Glomerular endothelial cell (primary cell): Measurements from ENCODE around the gene IL6R. TPM values are rescaled to one million over a fixed set of nuclear protein-coding genes. Genes with fewer than 3 reads are reported as not detected.
"Not testable (repeated sequence)": the region's sequence is repeated elsewhere in the genome, so short reads cannot be mapped to it uniquely, and the experiment has no call there.

ENCODE experiments used
- DNase-seq: peaks from one replicate; pipeline ENCODE4 v3.0.0-alpha.2; 2011; ENCODE audit warnings: low read depth, low spot score; ENCODE audit errors: extremely low read depth
- total RNA-seq: library from RNA; depleted of rRNA; stranded (reverse); fragments of >200 nt; gene quantifications from 2 replicates; pipeline ENCODE4 v1.2.3, GENCODE V29; 2015

IL6R gene
- total RNA-seq, 1 donor from 2014 or later: 16.0 TPM

DNA sequence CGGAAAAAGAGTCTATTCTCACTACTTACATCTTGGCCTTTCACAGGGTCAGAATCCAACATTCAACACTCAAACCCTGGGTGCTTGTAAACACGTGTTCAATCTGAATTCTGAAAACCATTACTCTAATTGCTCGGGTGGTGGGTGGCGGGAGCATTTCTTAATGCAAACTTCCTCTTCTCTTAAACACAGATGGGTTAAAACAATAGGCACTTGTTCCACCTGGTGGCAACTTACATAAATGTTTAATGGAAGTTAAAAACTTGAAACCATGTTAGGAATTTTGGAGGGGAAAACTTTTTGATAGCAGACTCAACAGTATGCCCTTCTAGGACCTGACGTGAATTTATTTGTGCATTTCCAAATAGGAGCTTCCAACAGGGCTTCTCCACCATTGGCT lies 73.5 kb downstream of the IL6R start:
- DNase-seq: no peak

DNA sequence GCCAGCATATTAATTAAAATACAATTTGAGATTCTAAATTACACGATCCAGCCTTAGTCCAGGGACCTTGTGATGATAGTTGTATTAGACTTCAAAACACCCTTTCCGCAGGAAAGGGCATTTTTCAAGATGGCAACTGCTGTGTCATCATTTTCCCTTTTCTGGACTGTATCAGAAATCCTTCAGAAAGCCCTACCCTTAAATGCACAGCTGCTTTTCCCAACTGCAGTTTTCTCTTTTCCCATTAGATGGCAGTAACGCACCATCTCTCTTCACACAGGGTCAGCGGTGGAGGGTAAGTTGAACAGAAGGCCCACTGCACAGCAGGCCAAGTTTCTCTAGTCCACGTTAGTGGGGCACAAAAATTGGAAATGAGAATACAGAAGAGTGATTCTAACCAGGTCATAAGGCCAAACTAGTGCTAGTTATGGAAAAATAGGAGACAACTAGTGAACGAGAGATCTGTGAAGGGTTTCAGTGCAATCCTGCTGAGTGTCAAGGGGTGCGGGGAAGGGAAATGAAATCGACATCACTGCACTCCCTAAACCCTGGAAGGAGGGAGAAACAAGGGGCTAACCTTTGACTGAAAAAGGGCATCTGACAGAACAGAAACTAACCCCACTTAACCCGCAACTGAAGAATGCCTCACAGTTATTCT lies 74.8 kb downstream of the IL6R start:
- no peak for DNase-seq

DNA sequence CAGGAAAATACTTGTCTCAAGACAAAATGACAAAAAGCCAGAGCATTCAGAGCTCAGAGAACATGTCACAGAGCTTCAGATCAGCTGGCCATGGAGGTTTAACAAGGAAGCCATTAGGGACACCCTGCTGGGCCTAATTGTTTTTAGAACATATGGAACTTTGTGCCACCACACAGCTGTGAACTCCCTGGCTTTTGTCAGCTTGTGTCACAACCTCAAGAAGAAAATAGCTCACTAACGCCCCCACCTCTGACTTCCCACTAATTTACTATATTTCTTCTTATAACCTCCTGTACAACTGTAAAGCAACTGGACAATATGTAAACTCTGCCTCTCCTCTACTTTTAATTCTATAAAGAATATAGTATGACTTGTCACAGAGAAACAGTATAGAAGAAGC lies 75.9 kb downstream of the IL6R start:
- no peak for DNase-seq

DNA sequence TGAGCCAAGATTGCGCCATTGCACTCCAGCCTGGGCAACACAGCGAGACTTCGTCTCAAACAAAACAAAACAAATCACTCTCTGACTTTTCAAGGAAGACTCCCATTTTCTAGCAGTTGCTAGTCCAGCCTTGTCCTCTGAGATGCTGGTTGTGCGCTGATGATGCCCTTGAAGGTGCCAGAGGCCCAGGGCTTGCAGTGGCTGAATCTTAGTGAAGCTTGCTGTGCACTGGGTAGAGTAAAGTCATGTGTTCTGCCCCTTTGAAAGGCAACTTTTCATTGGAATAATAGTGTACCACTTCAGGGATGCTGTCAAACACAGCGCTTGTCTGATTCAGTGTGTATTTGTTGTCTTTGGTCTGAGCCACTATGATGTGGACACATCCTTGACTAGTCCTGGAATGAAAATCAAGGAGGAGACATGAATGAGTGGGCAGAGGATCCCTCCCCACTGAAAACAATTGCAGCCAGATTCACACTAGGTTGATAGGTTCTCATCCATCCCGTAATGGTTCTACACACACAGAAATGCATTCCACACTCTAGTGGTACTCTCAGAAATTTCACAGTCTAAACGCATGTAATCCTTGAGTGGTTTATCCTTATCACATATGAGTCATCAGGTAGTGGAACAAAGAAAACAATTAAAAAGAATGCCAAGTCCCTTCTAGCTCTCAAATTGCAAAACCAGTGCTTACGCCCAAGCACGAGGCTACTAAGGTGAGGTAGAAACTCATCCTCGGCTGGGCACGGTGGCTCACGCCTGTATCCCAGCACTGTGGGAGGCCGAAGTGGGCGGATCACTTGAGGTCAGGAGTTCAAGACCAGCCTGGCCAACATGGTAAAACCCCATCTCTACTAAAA lies 79.0 kb downstream of the IL6R start:
- no peak for DNase-seq

DNA sequence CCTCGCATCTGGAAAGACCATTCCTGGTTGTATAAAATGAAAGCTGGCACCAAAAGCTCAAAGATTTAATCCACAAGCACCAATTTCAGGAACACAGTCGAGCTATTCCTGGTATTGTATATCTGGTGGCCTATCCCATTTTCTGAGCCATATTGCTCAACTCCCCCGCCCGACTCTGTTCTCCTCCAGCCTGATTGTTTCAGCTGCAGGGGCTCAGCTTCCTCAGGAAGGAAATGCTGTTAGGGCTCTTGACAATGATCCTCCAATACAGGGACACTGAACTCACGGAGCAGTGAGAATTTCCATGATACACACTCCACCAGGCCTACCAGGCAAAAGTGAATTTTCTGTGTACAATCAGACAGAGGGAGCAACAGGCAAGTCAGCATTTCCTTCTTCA lies 80.0 kb downstream of the IL6R start:
- peak; percentile 96 for DNase-seq

DNA sequence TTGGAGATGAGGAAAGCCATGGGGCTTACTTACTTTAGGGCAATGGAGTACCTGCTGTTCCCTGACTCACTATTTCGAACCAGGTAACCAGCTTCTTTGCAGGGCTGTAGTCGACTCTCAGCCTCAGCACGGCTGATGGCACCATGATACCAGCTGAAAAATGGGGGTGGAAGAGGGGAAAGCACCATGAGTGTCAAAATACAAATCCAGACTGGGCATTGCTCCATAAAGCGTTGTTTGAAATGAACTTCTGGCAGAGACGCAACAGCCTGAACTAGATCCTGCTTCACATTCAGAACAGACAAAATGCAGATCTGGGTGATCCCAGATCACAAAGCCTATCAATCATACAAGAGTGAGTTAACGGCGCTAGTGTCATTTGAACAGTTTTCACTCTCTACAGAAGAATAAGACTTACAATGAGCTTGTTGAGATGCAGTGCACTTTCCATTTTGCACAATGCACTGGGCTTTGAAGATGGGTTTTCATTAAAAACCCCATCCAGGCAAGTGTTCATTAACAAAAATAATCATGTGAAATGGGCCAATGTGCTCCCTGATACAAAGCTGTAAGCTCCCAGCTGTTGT lies 80.9 kb downstream of the IL6R start:
- DNase-seq: no peak

DNA sequence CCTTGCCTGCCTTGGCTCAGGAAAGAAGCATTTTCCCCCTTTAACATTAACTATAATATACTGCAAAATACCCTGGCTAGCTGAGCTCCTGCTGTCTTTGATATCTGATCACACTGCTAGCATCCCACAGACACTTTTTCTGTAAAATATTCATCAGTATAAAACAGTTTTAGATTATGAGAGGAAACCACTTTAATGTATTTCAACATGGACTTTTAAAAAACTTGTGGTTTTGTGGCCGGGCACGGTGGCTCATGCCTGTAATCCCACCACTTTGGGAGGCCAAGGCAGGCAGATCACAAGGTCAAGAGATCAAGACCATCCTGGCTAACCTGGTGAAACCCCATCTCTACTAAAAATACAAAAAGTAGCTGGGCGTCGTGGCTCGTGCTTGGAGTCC lies 81.6 kb downstream of the IL6R start:
- not testable (repeated sequence) for DNase-seq

DNA sequence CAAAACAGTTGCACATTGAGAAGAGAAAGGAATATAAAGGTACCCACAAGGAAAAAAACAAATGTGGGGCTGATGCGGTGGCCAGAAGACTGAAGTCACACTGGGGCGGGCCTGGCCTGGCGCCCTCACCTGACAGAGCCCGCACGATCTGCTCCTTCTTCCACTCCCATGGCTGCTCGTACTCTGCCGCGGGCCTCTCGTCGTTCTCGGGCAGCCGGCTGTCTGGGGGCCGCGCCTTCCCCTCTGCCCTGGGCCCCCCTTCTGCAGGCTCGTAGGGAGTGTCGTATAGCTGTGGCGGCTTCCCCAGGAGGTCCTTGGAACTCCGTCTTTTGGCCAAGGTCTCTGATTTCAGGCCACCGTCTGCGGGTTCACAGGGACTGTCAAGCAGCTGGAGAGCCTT lies 83.8 kb downstream of the IL6R start:
- DNase-seq: no peak

DNA sequence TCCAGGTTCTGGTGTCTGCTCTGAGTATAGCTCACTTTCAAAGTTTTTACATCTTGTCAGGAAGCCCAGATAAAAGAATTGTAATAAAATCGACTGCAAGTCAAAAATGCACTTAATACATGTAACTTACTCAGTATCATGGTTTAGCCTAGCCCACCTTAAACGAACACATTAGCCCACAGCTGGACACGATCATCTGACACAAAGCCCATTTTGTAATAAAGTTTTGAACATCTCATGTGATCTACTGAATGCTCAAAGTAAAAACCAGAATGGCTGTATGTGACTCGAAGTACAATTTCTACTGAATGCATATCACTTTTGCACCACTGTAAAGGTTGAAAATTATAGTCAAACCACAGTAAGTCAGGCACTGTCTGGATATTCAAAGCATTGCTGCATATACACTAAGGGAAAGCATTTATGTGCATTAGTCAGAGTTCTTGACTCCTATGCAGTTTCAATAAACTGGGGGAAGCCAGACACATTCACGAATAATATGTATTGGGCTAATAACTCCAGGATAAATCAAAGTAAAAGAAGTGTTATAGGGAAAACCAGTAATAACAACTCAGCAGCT lies 84.6 kb downstream of the IL6R start:
- DNase-seq: no peak

DNA sequence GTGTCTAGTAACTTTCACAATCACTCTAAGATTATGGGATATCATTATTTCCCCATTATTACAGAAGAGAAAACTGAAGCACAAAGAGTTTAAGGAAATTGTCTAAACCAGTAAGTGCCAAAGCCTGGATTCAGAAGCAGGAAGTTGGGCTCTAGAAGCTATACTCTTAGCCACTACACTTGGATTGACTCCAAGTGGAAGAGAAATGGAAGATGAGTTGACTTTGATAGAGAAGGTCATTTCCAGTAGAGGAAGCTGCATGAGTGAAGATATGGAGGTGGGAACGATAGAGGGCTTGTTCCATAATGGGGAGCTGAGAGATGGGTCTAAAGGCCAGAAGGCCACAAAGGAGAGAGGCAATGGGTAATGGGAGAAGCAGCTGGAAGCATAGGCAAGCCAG lies 85.2 kb downstream of the IL6R start:
- DNase-seq: no peak

DNA sequence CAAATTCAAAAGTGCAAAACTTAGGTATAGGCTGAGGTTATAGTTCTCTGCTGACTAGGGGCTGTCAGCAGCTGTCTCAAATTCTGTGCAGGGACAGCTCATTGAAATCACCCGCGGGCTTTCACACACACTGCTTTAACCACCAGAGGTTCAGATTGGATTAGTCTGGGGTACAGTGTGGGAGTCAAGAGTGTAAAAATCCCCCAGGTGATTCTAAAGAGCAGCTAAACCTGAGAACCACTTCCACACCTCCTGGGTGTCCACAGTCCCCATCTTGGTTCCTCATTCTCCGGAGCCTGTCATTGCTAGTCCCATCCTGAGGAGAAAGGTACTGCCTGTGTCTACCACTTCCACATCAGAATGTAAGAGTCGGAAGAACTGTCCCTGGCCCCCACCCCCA lies 87.0 kb downstream of the IL6R start:
- DNase-seq: no peak

DNA sequence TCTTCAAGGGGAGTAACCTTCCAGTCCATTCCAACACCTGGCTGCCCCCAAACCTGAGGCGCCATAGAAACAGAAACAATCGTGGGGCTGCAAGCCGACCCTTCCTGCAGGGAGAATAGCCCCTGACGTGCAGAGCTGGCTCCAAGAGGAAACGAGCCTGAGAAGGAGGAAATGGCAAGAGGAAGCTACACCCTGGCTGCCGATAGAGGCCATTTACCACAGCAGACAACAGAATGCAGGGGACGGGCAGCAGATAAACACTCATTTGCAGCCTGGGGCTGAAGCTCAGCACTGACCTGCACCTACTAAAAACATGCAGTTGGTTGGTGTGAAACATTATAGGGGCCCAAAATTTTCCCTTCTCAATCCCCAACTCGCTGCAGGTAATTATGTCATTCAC lies 88.1 kb downstream of the IL6R start:
- DNase-seq: no peak

DNA sequence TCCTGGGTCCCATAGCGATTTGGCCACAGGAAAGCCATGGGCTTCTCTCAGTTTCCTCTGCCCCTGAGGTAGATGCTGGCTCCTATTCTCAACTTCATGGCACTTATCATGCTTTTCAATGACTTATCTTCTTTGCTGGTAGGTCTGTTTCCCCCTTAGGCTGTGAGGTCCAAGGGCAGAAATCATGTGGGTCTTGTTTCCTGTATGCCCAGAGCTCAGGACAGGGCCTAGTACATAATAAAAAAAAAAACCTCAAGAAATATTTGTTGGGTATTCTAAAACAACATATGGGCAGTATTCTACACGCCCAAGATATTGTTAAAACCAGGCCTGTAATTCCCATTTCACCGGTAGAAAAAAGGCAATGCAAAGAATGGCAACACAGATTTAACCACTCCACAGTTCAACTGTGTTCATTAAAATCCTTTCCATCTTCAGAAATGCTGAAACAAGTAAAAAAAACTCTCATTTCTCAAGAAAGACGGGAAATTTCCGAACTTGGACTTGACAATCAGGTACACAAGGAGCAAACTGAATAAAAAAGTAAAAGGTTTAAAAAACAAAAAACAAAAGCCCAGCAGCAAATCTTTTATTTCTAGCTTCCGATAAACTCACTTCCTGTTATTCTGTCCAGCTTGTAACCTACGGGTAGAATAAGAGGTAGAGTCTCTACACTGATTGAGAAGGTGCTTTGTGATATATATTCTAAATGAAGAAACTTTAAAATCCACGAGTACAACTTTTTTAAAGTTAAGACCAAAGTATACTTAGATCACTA lies 90.5 kb downstream of the IL6R start:
- no peak for DNase-seq

DNA sequence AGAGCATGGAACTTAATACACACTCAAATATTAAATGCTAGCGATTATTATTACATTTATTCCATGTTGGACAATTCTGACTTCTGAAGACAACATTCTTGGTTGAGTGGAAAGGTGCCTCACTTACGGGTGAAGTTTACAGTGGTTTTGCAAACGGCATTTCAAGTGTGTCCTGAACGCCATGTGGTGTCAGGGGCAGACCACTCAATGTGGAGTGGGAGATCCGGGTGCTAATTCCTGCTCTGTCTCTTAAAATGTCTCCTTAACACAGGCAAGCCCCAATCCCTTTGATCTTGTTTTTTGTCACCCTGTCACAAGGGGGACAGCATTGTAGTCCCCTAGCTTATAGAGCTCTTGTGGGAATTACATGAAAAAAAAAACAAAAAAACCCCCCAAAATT lies 91.2 kb downstream of the IL6R start:
- DNase-seq: no peak

DNA sequence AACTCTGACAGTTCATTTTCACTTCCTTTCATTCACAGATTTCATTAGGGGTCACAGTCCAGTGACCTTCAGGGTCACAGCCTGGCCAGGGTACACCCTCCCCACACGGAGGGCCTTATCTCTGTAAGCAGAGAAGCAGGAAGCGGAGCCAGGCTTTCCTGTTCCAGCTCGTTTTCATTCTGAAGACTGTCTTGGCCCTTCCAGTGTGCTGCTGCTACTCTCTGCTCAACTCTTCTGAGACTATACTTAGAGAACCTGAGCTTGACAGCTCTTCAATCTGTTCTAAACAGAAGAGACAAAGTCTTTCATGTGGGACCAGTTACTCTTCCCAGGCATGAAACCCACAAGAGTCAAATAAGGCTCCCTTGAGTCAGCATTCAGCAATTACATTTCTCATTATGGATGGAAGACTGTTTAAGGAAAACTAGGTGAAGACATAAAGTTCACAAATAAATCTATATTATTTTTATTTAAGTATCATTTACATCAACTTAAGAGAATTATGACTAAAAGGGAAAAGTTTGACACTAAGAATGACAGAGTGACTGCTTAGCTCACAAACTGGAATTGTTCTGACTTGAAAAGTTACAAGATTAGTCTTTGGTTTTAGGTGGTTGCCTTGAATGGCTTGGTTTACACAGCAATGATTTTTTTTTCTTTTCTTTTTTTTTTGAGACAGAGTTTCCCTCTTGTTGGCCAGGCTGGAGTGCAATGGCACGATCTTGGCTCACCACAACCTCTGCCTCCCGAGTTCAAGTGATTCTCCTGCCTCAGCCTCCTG lies 92.1 kb downstream of the IL6R start:
- DNase-seq: no peak

DNA sequence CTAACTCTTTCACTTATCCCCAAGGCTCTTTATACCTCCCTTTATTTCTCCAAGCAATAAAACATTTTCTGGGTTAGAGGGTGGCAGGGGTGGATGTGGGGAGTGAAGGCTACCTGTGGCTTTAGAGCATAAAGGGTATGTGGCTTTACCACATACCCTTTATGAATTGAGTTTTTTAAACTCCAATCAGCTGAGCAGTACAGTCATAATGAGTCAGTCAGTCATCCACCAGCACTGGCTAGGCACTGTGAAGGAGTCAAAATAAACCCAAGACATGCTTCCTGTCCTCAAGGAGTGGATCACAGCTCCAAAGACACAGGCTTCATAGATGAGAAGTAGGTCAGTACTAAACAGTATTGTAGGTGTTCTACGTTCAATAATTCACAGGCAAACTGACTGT lies 94.3 kb downstream of the IL6R start:
- no peak for DNase-seq

DNA sequence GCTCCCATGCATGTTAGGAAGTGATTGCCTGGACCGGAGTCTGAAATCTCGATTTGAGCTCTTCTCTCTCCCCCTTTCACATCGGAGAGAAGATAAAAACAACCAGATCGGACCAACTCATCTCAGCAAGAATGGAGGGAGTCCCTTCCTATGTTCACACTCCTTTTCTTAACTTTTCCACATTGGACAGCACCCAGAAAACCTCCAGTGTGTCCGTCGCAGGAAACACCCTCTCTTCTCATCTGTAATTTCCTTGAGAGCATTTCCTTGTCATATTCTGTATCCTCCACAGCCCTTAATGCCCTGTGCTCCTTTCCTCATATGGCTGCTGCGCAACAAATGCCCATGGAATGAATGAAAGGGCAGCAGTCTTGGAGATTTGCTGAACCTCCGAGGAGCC lies 95.4 kb downstream of the IL6R start:
- DNase-seq: no peak

DNA sequence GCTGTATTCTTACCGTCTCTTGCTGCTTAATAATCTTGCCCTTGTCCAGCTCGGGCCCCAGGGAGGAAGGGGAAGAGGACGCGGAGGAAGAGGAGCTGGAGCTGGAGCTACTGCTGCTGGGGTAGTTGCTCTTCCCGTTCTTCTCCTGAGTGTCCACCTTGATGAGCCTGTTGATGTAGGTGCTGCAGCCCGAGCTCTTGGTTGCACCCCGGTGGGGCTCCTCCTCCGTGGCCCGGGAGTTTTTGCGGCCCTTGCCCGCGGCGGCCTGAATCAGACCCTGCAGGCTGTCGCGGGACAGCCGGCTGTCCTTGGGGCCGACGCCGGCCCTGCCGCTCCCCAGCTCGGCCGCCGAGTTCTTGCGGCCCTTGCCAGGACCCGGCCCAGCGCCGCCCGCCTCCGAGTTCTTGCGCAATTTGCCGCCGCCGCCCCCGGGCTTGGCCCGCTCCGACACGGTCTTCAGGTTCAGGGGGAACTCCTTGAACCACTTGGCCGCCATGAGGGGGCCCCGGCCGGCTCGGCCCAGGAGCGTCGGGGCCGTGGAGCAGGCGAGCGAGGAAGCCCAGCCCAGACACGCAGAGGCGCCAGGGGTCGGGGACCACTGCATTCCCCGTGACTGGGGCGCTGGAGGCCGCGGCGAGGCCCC lies 96.4 kb downstream of the IL6R start:
- no peak for DNase-seq

DNA sequence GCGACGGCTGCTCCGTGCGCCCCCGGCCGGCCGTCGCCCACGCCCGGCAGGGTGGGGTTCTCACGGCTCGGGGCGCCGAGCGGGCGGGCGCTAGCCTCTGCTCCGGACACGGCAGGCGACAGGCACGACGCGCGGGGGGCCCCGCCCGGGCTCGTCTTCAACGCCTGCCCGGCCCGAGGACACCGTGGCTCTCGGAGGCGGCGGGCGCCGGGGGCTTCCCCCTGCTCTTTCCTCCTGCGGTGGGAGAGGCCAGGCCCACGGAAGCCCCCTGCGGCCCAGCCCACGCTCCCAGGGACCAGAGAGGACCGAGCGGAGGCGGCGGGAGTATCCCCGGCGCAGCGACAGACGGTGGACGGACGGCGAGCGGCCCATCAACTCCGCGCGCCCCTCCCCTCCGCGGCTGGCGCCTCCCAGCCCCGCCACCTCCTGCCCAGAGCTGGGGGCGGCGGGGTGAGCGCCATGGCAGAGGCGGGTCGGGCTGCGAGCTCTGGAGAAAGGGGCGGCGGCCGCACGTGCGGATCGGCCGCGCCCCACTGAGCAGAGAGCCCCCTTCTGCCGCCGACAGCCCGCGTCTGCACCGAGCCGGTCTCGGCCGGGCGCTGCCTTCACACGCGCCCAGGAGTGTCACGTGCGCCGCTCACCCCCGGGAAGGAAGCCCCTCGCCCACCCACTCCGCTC lies 97.1 kb downstream of the IL6R start, which contains the start of the genes SHE and TDRD10:
TSS of gene SHE (minus strand) at position 347 of the 678 bp plus-strand sequence. CDS start 386 bp downstream, outside the sequence.
TSS of gene TDRD10 (plus strand) at position 154 of the 678 bp plus-strand sequence. CDS start 4,685 bp downstream, outside the sequence.
- DNase-seq: no peak
